ENCODE results near the gene GNPDA1.
A peak's percentile ranks its signal among the peaks of the same experiment; 100 is the strongest.

GNPDA1 gene

GRCh38 chr5:141973871-141974595 lies 38.8 kb downstream of the GNPDA1 start:
- no peak overlapping the region for H3K4me2 ChIP-seq
- no peaks in the 10 kb centered on the region for H3K27me3 ChIP-seq
- H3K27ac ChIP-seq, result no peak overlapping the region
- H4K20me1 ChIP-seq, result peaks cover 32% of the 10 kb centered on the region; the same call in 1 of the 2 replicates
- H3K4me1 ChIP-seq, result peaks cover 12% of the 10 kb centered on the region
- TF ChIP-seq Cebpa-rat (IDR thresholded peaks at IDR 0.05), result no peak
- H3K9ac ChIP-seq, result no peak overlapping the region
- peaks cover 68% of the 10 kb centered on the region for H3K36me3 ChIP-seq
- no peak overlapping the region for H3K4me3 ChIP-seq
- H3K9me3 ChIP-seq, result no peaks in the 10 kb centered on the region

- no peak for TF ChIP-seq Cebpa-rat (IDR thresholded peaks at IDR 0.05)
- Histone ChIP-seq H3K4me2 (peak overlapping the region; percentile 80), H3K27me3 (no peaks in the 10 kb centered on the region), H3K4me1 (peaks cover 20% of the 10 kb centered on the region), H3K9ac (peak overlapping the region; percentile 92), H3K9me3 (no peaks in the 10 kb centered on the region), H3K4me3 (peak overlapping the region; percentile 84), H3K27ac (peak overlapping the region; percentile 92), H3K36me3 (peaks cover 33% of the 10 kb centered on the region), H4K20me1 (no peaks in the 10 kb centered on the region)
Measured at GRCh38 chr5:141969783-141970771, 42.8 kb downstream of the GNPDA1 start.

GRCh38 chr5:141968914-141969608 lies 43.8 kb downstream of the GNPDA1 start, which contains the start of gene RNF14:
Gene RNF14 (plus strand): TSS chr5:141969105. CDS start chr5:141973589, 4,484 bp downstream.
- no peaks in the 10 kb centered on the region for H3K9me3 ChIP-seq
- H3K27me3 ChIP-seq, result no peaks in the 10 kb centered on the region
- H3K36me3 ChIP-seq, result peaks cover 26% of the 10 kb centered on the region
- peak within 1 kb of the TSS; percentile 92 for H3K27ac ChIP-seq
- H3K4me1 ChIP-seq, result peaks cover 23% of the 10 kb centered on the region
- peak within 1 kb of the TSS; percentile 84 for H3K4me3 ChIP-seq
- H3K9ac ChIP-seq, result peak within 1 kb of the TSS; percentile 92
- peak within 1 kb of the TSS; percentile 80 for H3K4me2 ChIP-seq
- H4K20me1 ChIP-seq, result no peaks in the 10 kb centered on the region
- TF ChIP-seq Cebpa-rat (IDR thresholded peaks at IDR 0.05), result no peak

GRCh38 chr5:141966963-141967333 lies 45.9 kb downstream of the GNPDA1 start:
- no peak overlapping the region for H3K27ac ChIP-seq
- H3K9ac ChIP-seq, result no peak overlapping the region
- H3K4me2 ChIP-seq, result no peak overlapping the region

GRCh38 chr5:141966275-141966962 lies 46.4 kb downstream of the GNPDA1 start:
- H3K4me3 ChIP-seq, result no peak overlapping the region
- H3K4me1 ChIP-seq, result peaks cover 34% of the 10 kb centered on the region
- no peak overlapping the region for H3K9ac ChIP-seq
- no peak overlapping the region for H3K4me2 ChIP-seq
- no peak overlapping the region for H3K27ac ChIP-seq
- H3K36me3 ChIP-seq, result no peaks in the 10 kb centered on the region
- no peaks in the 10 kb centered on the region for H3K27me3 ChIP-seq
- TF ChIP-seq Cebpa-rat (IDR thresholded peaks at IDR 0.05), result no peak
- no peaks in the 10 kb centered on the region for H4K20me1 ChIP-seq
- no peaks in the 10 kb centered on the region for H3K9me3 ChIP-seq

More at GRCh38 chr5:141966963-141967333, 45.9 kb downstream of the GNPDA1 start:
- Histone ChIP-seq H3K36me3 (peaks cover 4% of the 10 kb centered on the region; the same call in 1 of the 2 replicates), H3K4me3 (no peak overlapping the region), H3K4me1 (peaks cover 31% of the 10 kb centered on the region), H3K27me3 (no peaks in the 10 kb centered on the region), H3K9me3 (no peaks in the 10 kb centered on the region), H4K20me1 (no peaks in the 10 kb centered on the region)
- no peak for TF ChIP-seq Cebpa-rat (IDR thresholded peaks at IDR 0.05)

- Histone ChIP-seq H4K20me1 (no peaks in the 10 kb centered on the region), H3K27me3 (no peaks in the 10 kb centered on the region), H3K4me1 (peaks cover 40% of the 10 kb centered on the region), H3K4me3 (no peak overlapping the region), H3K27ac (no peak overlapping the region), H3K4me2 (no peak overlapping the region), H3K36me3 (no peaks in the 10 kb centered on the region), H3K9me3 (no peaks in the 10 kb centered on the region), H3K9ac (no peak overlapping the region)
- no peak for TF ChIP-seq Cebpa-rat (IDR thresholded peaks at IDR 0.05)
Measured at GRCh38 chr5:141965071-141965470, 47.8 kb downstream of the GNPDA1 start.

GRCh38 chr5:141963701-141964100 lies 49.1 kb downstream of the GNPDA1 start:
- H3K4me1 ChIP-seq, result peaks cover 48% of the 10 kb centered on the region
- H3K4me2 ChIP-seq, result peak overlapping the region; percentile 36; the same call in 1 of the 2 replicates
- no peaks in the 10 kb centered on the region for H3K36me3 ChIP-seq
- H3K27ac ChIP-seq, result no peak overlapping the region
- H3K27me3 ChIP-seq, result no peaks in the 10 kb centered on the region
- 0 out of 2 replicates have a peak overlapping the region, but pooled peaks have one; percentile 10 for H3K9ac ChIP-seq
- H4K20me1 ChIP-seq, result no peaks in the 10 kb centered on the region
- no peaks in the 10 kb centered on the region for H3K9me3 ChIP-seq
- H3K4me3 ChIP-seq, result no peak overlapping the region
- TF ChIP-seq Cebpa-rat (IDR thresholded peaks at IDR 0.05), result no peak

- Histone ChIP-seq H3K27me3 (no peaks in the 10 kb centered on the region), H3K27ac (peak overlapping the region; percentile 50; the same call in 1 of the 2 replicates), H3K4me1 (peaks cover 58% of the 10 kb centered on the region), H3K4me3 (no peak overlapping the region), H3K9ac (peak overlapping the region; percentile 31; the same call in 1 of the 2 replicates), H3K9me3 (no peaks in the 10 kb centered on the region), H3K4me2 (peak overlapping the region; percentile 86), H4K20me1 (no peaks in the 10 kb centered on the region), H3K36me3 (no peaks in the 10 kb centered on the region)
- TF ChIP-seq Cebpa-rat (IDR thresholded peaks at IDR 0.05), result no peak
Measured at GRCh38 chr5:141961466-141961865, 51.4 kb downstream of the GNPDA1 start.

Data from BLaER1 (cell line).